ENCODE results near the gene ANXA5. TPM values are rescaled to one million over a fixed set of nuclear protein-coding genes. Genes with fewer than 3 reads are reported as not detected.

Gene ANXA5
- total RNA-seq, 2 experiments from 2014 or later, result 50.8 to 55.9 TPM

- no peaks in the 10 kb centered on the region for H3K36me3 ChIP-seq (ENCODE audit: insufficient read depth, low read length)
- no peaks in the 10 kb centered on the region for H3K9me3 Mint-ChIP-seq
- H3K36me3 Mint-ChIP-seq (ENCODE audit: low read depth), result no peaks in the 10 kb centered on the region
- H3K9me3 ChIP-seq (ENCODE audit: control insufficient read depth in 1 of 2, insufficient read depth in 1 of 2, low read length in 2 of 2), result no peaks in the 10 kb centered on the region
- H3K4me1 Mint-ChIP-seq (ENCODE audit: low read depth), result no peaks in the 10 kb centered on the region
- peaks cover 0 to 5% of the 10 kb centered on the region in 2 experiments for H3K27me3 ChIP-seq (ENCODE audit: control insufficient read depth in 1 of 2, insufficient read depth in 2 of 2, low read length in 2 of 2)
- H3K4me3 ChIP-seq (ENCODE audit: low read length), result no peak overlapping the region
- ATAC-seq (ENCODE audit: poor library complexity) (no peak), DNase-seq (no peak)
- no peaks in the 10 kb centered on the region for H3K4me1 ChIP-seq (ENCODE audit: insufficient read depth, low read length)
- TF ChIP-seq, protein P1, sequence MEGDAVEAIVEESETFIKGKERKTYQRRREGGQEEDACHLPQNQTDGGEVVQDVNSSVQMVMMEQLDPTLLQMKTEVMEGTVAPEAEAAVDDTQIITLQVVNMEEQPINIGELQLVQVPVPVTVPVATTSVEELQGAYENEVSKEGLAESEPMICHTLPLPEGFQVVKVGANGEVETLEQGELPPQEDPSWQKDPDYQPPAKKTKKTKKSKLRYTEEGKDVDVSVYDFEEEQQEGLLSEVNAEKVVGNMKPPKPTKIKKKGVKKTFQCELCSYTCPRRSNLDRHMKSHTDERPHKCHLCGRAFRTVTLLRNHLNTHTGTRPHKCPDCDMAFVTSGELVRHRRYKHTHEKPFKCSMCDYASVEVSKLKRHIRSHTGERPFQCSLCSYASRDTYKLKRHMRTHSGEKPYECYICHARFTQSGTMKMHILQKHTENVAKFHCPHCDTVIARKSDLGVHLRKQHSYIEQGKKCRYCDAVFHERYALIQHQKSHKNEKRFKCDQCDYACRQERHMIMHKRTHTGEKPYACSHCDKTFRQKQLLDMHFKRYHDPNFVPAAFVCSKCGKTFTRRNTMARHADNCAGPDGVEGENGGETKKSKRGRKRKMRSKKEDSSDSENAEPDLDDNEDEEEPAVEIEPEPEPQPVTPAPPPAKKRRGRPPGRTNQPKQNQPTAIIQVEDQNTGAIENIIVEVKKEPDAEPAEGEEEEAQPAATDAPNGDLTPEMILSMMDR (IDR thresholded peaks at IDR 0.05), result no peak
- ChIA-PET POLR2A (no interaction called here), CTCF (no interaction called here)
- intact Hi-C loops (cut with DNase I, micrococcal nuclease), result no loop called here
- no peak overlapping the region for H3K27ac Mint-ChIP-seq
- no peak overlapping the region for H3K27ac ChIP-seq (ENCODE audit: low read depth in 1 of 2, low read length in 2 of 2)
- H3K27me3 Mint-ChIP-seq, result peaks cover 14% of the 10 kb centered on the region
- H3K4me3 Mint-ChIP-seq, result no peak overlapping the region
Observed at GRCh38 chr4:121720109-121720508, 23.3 kb upstream of the ANXA5 start.

DNA sequence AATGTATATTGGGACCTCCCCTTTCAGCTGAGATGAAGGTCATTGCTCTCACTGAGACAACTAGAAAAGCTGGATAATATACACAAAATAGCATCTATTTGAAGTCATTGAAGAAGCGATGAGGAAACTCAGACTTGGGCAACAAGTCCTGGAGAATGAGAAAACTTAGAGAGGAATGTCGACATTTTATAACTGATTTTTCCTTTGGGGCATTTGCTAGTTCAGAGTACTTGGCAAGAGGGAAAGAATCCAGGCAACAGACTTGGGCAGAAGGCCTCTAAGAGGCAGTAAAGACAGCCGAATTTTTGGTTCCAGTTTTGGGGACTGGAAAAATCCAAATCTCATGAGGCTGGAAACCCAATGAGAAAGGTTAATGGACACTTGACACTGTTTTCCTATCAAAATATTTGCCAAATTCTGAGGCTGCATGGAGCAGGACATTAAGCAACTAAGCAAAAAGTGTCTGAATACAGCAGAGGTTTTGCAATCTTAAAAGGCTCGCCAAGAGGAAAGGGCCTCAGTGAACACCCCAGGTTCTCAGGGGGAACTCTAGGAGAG, 21.0 kb upstream of the ANXA5 start:
- Mint-ChIP-seq H3K27me3 (peaks cover 28% of the 10 kb centered on the region), H3K9me3 (no peaks in the 10 kb centered on the region), H3K36me3 (ENCODE audit: low read depth) (no peaks in the 10 kb centered on the region), H3K4me3 (no peak overlapping the region), H3K27ac (no peak overlapping the region), H3K4me1 (ENCODE audit: low read depth) (no peaks in the 10 kb centered on the region)
- DNase-seq, result no peak
- Histone ChIP-seq H3K27me3 (ENCODE audit: control insufficient read depth in 1 of 2, insufficient read depth in 2 of 2, low read length in 2 of 2) (peaks cover 0 to 9% of the 10 kb centered on the region in 2 experiments), H3K4me3 (ENCODE audit: low read length) (no peak overlapping the region), H3K4me1 (ENCODE audit: insufficient read depth, low read length) (no peaks in the 10 kb centered on the region), H3K36me3 (ENCODE audit: insufficient read depth, low read length) (no peaks in the 10 kb centered on the region), H3K27ac (ENCODE audit: low read depth in 1 of 2, low read length in 2 of 2) (no peak overlapping the region), H3K9me3 (ENCODE audit: control insufficient read depth in 1 of 2, insufficient read depth in 1 of 2, low read length in 2 of 2) (no peaks in the 10 kb centered on the region)
- no peak for ATAC-seq (ENCODE audit: poor library complexity)
- TF ChIP-seq, protein P1 (IDR thresholded peaks at IDR 0.05), result no peak
- intact Hi-C loops (cut with DNase I, micrococcal nuclease), result no loop called here
- POLR2A ChIA-PET, result no interaction called here
- CTCF ChIA-PET, result no interaction called here

GRCh38 chr4:121714548-121714947, 17.8 kb upstream of the ANXA5 start:
- Mint-ChIP-seq H3K4me1 (ENCODE audit: low read depth) (peaks cover 8% of the 10 kb centered on the region), H3K27ac (no peak overlapping the region), H3K4me3 (no peak overlapping the region), H3K27me3 (peaks cover 53% of the 10 kb centered on the region), H3K9me3 (no peaks in the 10 kb centered on the region), H3K36me3 (ENCODE audit: low read depth) (no peaks in the 10 kb centered on the region)
- DNase-seq (no peak), ATAC-seq (ENCODE audit: poor library complexity) (no peak)
- CTCF ChIA-PET, result no interaction called here
- peaks cover 5% of the 10 kb centered on the region for H3K4me1 ChIP-seq (ENCODE audit: insufficient read depth, low read length)
- H3K27me3 ChIP-seq (ENCODE audit: control insufficient read depth in 1 of 2, insufficient read depth in 2 of 2, low read length in 2 of 2), result peaks cover 6 to 24% of the 10 kb centered on the region in 2 experiments
- intact Hi-C loops (cut with DNase I, micrococcal nuclease), result no loop called here
- TF ChIP-seq, protein P1 (IDR thresholded peaks at IDR 0.05), result no peak
- H3K4me3 ChIP-seq (ENCODE audit: low read length), result no peak overlapping the region
- no peaks in the 10 kb centered on the region for H3K36me3 ChIP-seq (ENCODE audit: insufficient read depth, low read length)
- POLR2A ChIA-PET, result interaction anchor here (0.7 kb wide), 1 partner anchor 560 kb away, joined by 4 read pairs; no protein-coding TSS in a partner anchor
- H3K27ac ChIP-seq (ENCODE audit: low read depth in 1 of 2, low read length in 2 of 2), result no peak overlapping the region
- peaks cover 0 to 4% of the 10 kb centered on the region in 2 experiments for H3K9me3 ChIP-seq (ENCODE audit: control insufficient read depth in 1 of 2, insufficient read depth in 1 of 2, low read length in 2 of 2)

Measured in CD4-positive, alpha-beta T cell (primary cell).